ENCODE measurements around the gene ZNF254.
"Not testable (repeated sequence)": the region's sequence is repeated elsewhere in the genome, so short reads cannot be mapped to it uniquely, and the experiment has no call there.

The ZNF254 gene

GRCh38 chr19:24086974-24087595 is at the start of gene ZNF254:
Gene ZNF254 (plus strand): TSS chr19:24087187. CDS start chr19:24087308, 121 bp downstream.
- peak; percentile 97 for DNase-seq (ENCODE audit: low spot score)

- no peak for DNase-seq (ENCODE audit: low spot score)
Observed at GRCh38 chr19:24040621-24041020, 46.4 kb upstream of the ZNF254 start.

GRCh38 chr19:24041326-24041725 is 45.7 kb upstream of the ZNF254 start:
- DNase-seq (ENCODE audit: low spot score): not testable (repeated sequence)

GRCh38 chr19:24046550-24046949 is 40.4 kb upstream of the ZNF254 start:
- DNase-seq (ENCODE audit: low spot score): no peak

GRCh38 chr19:24048261-24048660 is 38.7 kb upstream of the ZNF254 start:
- DNase-seq (ENCODE audit: low spot score): no peak

GRCh38 chr19:24049537-24049936 is 37.5 kb upstream of the ZNF254 start:
- DNase-seq (ENCODE audit: low spot score): no peak

GRCh38 chr19:24051516-24051915 is 35.5 kb upstream of the ZNF254 start:
- DNase-seq (ENCODE audit: low spot score): no peak

- DNase-seq (ENCODE audit: low spot score): no peak
Observed at GRCh38 chr19:24052811-24053210, 34.2 kb upstream of the ZNF254 start.

GRCh38 chr19:24053601-24054000 is 33.4 kb upstream of the ZNF254 start:
- DNase-seq (ENCODE audit: low spot score): no peak

GRCh38 chr19:24054044-24054935 is 32.7 kb upstream of the ZNF254 start:
- DNase-seq (ENCODE audit: low spot score): peak; percentile 88

- DNase-seq (ENCODE audit: low spot score): no peak
Observed at GRCh38 chr19:24055548-24055947, 31.4 kb upstream of the ZNF254 start.

GRCh38 chr19:24057144-24057543 is 29.8 kb upstream of the ZNF254 start:
- no peak for DNase-seq (ENCODE audit: low spot score)

GRCh38 chr19:24059563-24060295 is 27.3 kb upstream of the ZNF254 start:
- no peak for DNase-seq (ENCODE audit: low spot score)

GRCh38 chr19:24060687-24061356 is 26.2 kb upstream of the ZNF254 start:
- peak; percentile 57 for DNase-seq (ENCODE audit: low spot score)

- peak; percentile 29 for DNase-seq (ENCODE audit: low spot score)
Observed at GRCh38 chr19:24062190-24062589, 24.8 kb upstream of the ZNF254 start.

GRCh38 chr19:24063295-24063694 is 23.7 kb upstream of the ZNF254 start:
- DNase-seq (ENCODE audit: low spot score): no peak

- no peak for DNase-seq (ENCODE audit: low spot score)
Observed at GRCh38 chr19:24064175-24064574, 22.8 kb upstream of the ZNF254 start.

- no peak for DNase-seq (ENCODE audit: low spot score)
Observed at GRCh38 chr19:24065243-24065642, 21.7 kb upstream of the ZNF254 start.

- no peak for DNase-seq (ENCODE audit: low spot score)
Observed at GRCh38 chr19:24065865-24066604, 21.0 kb upstream of the ZNF254 start.

- peak; percentile 29 for DNase-seq (ENCODE audit: low spot score)
Observed at GRCh38 chr19:24069905-24070657, 16.9 kb upstream of the ZNF254 start.

- DNase-seq (ENCODE audit: low spot score): no peak
Observed at GRCh38 chr19:24071078-24071477, 15.9 kb upstream of the ZNF254 start.

Data from RKO (cell line).